WTC11 (cell line): ENCODE results near the gene RILP. TPM values are rescaled to one million over a fixed set of nuclear protein-coding genes. Genes with fewer than 3 reads are reported as not detected.

Experiments
- ATF1 ChIP-seq: sonication (generic); formaldehyde crosslinking; IDR thresholded peaks from 2 replicates; pipeline ENCODE4 v1.8.1; 2023; ENCODE audit warnings: mild to moderate bottlenecking, moderate library complexity, missing genetic modification reagents
- ATF3 ChIP-seq: sonication (generic); formaldehyde crosslinking; conservative IDR thresholded peaks from 2 replicates; pipeline ENCODE4 v1.8.1; 2022; ENCODE audit warnings: mild to moderate bottlenecking, missing genetic modification reagents
- EMX1 ChIP-seq: fragments of 250-450 bp; sonication (Bioruptor Pico); IDR thresholded peaks from 2 replicates; pipeline ENCODE4 v1.8.0; 2021; ENCODE audit warnings: mild to moderate bottlenecking
- FOXJ3 ChIP-seq: sonication (generic); formaldehyde crosslinking; IDR thresholded peaks from 2 replicates; pipeline ENCODE4 v1.9.0; 2021; ENCODE audit warnings: missing genetic modification reagents, mild to moderate bottlenecking, borderline replicate concordance
- FOXP1 ChIP-seq: sonication (generic); formaldehyde crosslinking; IDR thresholded peaks from 2 replicates; pipeline ENCODE4 v1.8.0; 2022; ENCODE audit warnings: missing genetic modification reagents, mild to moderate bottlenecking, moderate library complexity, borderline replicate concordance
- GTF2I ChIP-seq: fragments of 250-450 bp; sonication (Bioruptor Pico); conservative IDR thresholded peaks from 2 replicates; pipeline ENCODE4 v1.4.0; 2021; ENCODE audit warnings: mild to moderate bottlenecking
- NFATC4 ChIP-seq: fragments of 250-450 bp; sonication (Bioruptor Pico); IDR thresholded peaks from 2 replicates; pipeline ENCODE4 v1.9.0; 2021; ENCODE audit warnings: mild to moderate bottlenecking
- NR1H2 ChIP-seq: sonication (generic); formaldehyde crosslinking; IDR thresholded peaks from 2 replicates; pipeline ENCODE4 v1.9.0; 2021; ENCODE audit warnings: mild to moderate bottlenecking, moderate library complexity, missing genetic modification reagents
- OVOL2 ChIP-seq: fragments of 250-450 bp; sonication (Bioruptor Pico); IDR thresholded peaks from 2 replicates; pipeline ENCODE4 v1.9.0; 2021; ENCODE audit warnings: mild to moderate bottlenecking, borderline replicate concordance
- PRDM15 ChIP-seq: sonication (generic); formaldehyde crosslinking; IDR thresholded peaks from 2 replicates; pipeline ENCODE4 v1.8.0; 2022; ENCODE audit warnings: missing genetic modification reagents
- PRRX2 ChIP-seq: fragments of 250-450 bp; sonication (Bioruptor Pico); IDR thresholded peaks from 2 replicates; pipeline ENCODE4 v1.8.0; 2021; ENCODE audit warnings: mild to moderate bottlenecking
- RELA ChIP-seq: sonication (generic); formaldehyde crosslinking; IDR thresholded peaks from 2 replicates; pipeline ENCODE4 v1.8.1; 2022; ENCODE audit warnings: missing genetic modification reagents, mild to moderate bottlenecking, borderline replicate concordance
- RORB ChIP-seq: fragments of 250-450 bp; sonication (Bioruptor Pico); IDR thresholded peaks from 2 replicates; pipeline ENCODE4 v1.9.0; 2021; ENCODE audit warnings: mild to moderate bottlenecking
- ZMAT4 ChIP-seq: fragments of 250-450 bp; sonication (Bioruptor Pico); IDR thresholded peaks from 2 replicates; pipeline ENCODE4 v1.9.0; 2021; ENCODE audit warnings: mild to moderate bottlenecking
- ZNF532 ChIP-seq: fragments of 250-450 bp; sonication (Bioruptor Pico); IDR thresholded peaks from 2 replicates; pipeline ENCODE4 v1.9.0; 2021; ENCODE audit warnings: mild to moderate bottlenecking, borderline replicate concordance
- total RNA-seq: library from RNA; stranded (reverse); gene quantifications from 3 replicates; pipeline ENCODE4 v1.2.3, GENCODE V29; 2021
- TF ChIP-seq, protein P1 (sequence below): sonication (generic); formaldehyde crosslinking; IDR thresholded peaks from 2 replicates; pipeline ENCODE4 v1.8.1; 2022; ENCODE audit warnings: mild to moderate bottlenecking, moderate library complexity, missing genetic modification reagents
- TF ChIP-seq, protein P2 (sequence below): sonication (generic); formaldehyde crosslinking; IDR thresholded peaks from 2 replicates; pipeline ENCODE4 v1.8.1; 2023; ENCODE audit warnings: mild to moderate bottlenecking, moderate library complexity, missing genetic modification reagents

RILP gene
- total RNA-seq, 1 experiment from 2014 or later: 11.7 TPM

- TF ChIP-seq PRDM15 (CRISPR knock-in tag) (no peak), GTF2I (CRISPR knock-in tag) (no peak), FOXP1 (CRISPR knock-in tag) (no peak), EMX1 (CRISPR knock-in tag) (0 out of 2 replicates have a peak, but pooled peaks have one; percentile 34), NR1H2 (CRISPR knock-in tag) (no peak), FOXJ3 (CRISPR knock-in tag) (no peak), ZMAT4 (CRISPR knock-in tag) (no peak), ATF3 (CRISPR knock-in tag) (no peak), ATF1 (no peak), ZNF532 (CRISPR knock-in tag) (no peak), PRRX2 (CRISPR knock-in tag) (no peak), RELA (no peak; the same call in 1 of the 2 replicates), OVOL2 (CRISPR knock-in tag) (no peak), NFATC4 (no peak), RORB (CRISPR knock-in tag) (no peak)
- TF ChIP-seq, protein P1, sequence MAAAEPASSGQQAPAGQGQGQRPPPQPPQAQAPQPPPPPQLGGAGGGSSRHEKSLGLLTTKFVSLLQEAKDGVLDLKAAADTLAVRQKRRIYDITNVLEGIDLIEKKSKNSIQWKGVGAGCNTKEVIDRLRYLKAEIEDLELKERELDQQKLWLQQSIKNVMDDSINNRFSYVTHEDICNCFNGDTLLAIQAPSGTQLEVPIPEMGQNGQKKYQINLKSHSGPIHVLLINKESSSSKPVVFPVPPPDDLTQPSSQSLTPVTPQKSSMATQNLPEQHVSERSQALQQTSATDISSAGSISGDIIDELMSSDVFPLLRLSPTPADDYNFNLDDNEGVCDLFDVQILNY: peak; percentile 20; the same call in 1 of the 2 replicates
- TF ChIP-seq, protein P2, sequence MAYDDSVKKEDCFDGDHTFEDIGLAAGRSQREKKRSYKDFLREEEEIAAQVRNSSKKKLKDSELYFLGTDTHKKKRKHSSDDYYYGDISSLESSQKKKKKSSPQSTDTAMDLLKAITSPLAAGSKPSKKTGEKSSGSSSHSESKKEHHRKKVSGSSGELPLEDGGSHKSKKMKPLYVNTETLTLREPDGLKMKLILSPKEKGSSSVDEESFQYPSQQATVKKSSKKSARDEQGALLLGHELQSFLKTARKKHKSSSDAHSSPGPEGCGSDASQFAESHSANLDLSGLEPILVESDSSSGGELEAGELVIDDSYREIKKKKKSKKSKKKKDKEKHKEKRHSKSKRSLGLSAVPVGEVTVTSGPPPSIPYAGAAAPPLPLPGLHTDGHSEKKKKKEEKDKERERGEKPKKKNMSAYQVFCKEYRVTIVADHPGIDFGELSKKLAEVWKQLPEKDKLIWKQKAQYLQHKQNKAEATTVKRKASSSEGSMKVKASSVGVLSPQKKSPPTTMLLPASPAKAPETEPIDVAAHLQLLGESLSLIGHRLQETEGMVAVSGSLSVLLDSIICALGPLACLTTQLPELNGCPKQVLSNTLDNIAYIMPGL: peak; percentile 34
- TF ChIP-seq, all 79 proteins: peak for 17
These were observed 21.4 kb downstream of the RILP start, which contains the start of gene SLC43A2 (continued) for GRCh38 chr17:1627982-1628855.
